Hematopoietic multipotent progenitor cell treated with erythropoietin and hydrocortisone succinate and interleukin-3 and kit ligand, for 17 days (in vitro differentiated cells): ENCODE measurements around the gene IDH3A.
A peak's percentile ranks its signal among the peaks of the same experiment; 100 is the strongest.

Experiments
- DNase-seq: peaks from one replicate; pipeline ENCODE4 v3.0.0-alpha.2; 2015; ENCODE audit warnings: low spot score

IDH3A gene

GRCh38 chr15:78149068-78149804 is at the start of gene IDH3A:
Gene IDH3A (plus strand): TSS chr15:78149362. CDS start chr15:78149404, 42 bp downstream.
- peak; percentile 99 for DNase-seq

- DNase-seq: no peak
These were observed 48.3 kb upstream of the IDH3A start for GRCh38 chr15:78100886-78101285.

- DNase-seq: no peak
These were observed 47.6 kb upstream of the IDH3A start for GRCh38 chr15:78101423-78102105.

GRCh38 chr15:78102211-78102610 is 47.0 kb upstream of the IDH3A start:
- DNase-seq: no peak

GRCh38 chr15:78102741-78103140 is 46.4 kb upstream of the IDH3A start:
- DNase-seq: no peak

GRCh38 chr15:78103406-78104118 is 45.6 kb upstream of the IDH3A start:
- no peak for DNase-seq

- DNase-seq: no peak
These were observed 45.1 kb upstream of the IDH3A start for GRCh38 chr15:78104119-78104479.

- DNase-seq: no peak
These were observed 44.3 kb upstream of the IDH3A start for GRCh38 chr15:78104566-78105475.

GRCh38 chr15:78105476-78106241 is 43.5 kb upstream of the IDH3A start:
- no peak for DNase-seq

GRCh38 chr15:78107471-78107870 is 41.7 kb upstream of the IDH3A start:
- no peak for DNase-seq

- DNase-seq: peak; percentile 86
These were observed 40.7 kb upstream of the IDH3A start for GRCh38 chr15:78108300-78109084.

GRCh38 chr15:78109156-78109555 is 40.0 kb upstream of the IDH3A start:
- DNase-seq: no peak

- no peak for DNase-seq
These were observed 39.1 kb upstream of the IDH3A start for GRCh38 chr15:78110096-78110495.

- no peak for DNase-seq
These were observed 38.2 kb upstream of the IDH3A start for GRCh38 chr15:78110916-78111475.

GRCh38 chr15:78111788-78112187 is 37.4 kb upstream of the IDH3A start:
- no peak for DNase-seq

- no peak for DNase-seq
These were observed 36.6 kb upstream of the IDH3A start for GRCh38 chr15:78112551-78112950.

GRCh38 chr15:78120523-78120922 is 28.6 kb upstream of the IDH3A start:
- DNase-seq: no peak

GRCh38 chr15:78125267-78125666 is 23.9 kb upstream of the IDH3A start:
- no peak for DNase-seq

GRCh38 chr15:78127882-78128281 is 21.3 kb upstream of the IDH3A start:
- no peak for DNase-seq
